WTC11 (cell line): ENCODE measurements around the gene CPNE8.

Experiments
- JUN ChIP-seq: sonication (generic); formaldehyde crosslinking; IDR thresholded peaks from 2 replicates; pipeline ENCODE4 v1.8.0; 2023; ENCODE audit warnings: mild to moderate bottlenecking, missing genetic modification reagents
- NR1H2 ChIP-seq: sonication (generic); formaldehyde crosslinking; IDR thresholded peaks from 2 replicates; pipeline ENCODE4 v1.9.0; 2021; ENCODE audit warnings: mild to moderate bottlenecking, moderate library complexity, missing genetic modification reagents
- TCF7 ChIP-seq: sonication (generic); formaldehyde crosslinking; IDR thresholded peaks from 2 replicates; pipeline ENCODE4 v1.8.0; 2022; ENCODE audit warnings: mild to moderate bottlenecking, low read depth, missing genetic modification reagents, moderate library complexity
- TF ChIP-seq, protein P1 (sequence below): fragments of 200-600 bp; IDR thresholded peaks from 2 replicates; pipeline ENCODE4 v1.8.0; 2022; ENCODE audit warnings: antibody characterized with exemption
- TF ChIP-seq, protein P2 (sequence below): sonication (generic); formaldehyde crosslinking; IDR thresholded peaks from 2 replicates; pipeline ENCODE4 v1.8.1; 2022; ENCODE audit warnings: low read depth, missing genetic modification reagents, borderline replicate concordance

DNA sequence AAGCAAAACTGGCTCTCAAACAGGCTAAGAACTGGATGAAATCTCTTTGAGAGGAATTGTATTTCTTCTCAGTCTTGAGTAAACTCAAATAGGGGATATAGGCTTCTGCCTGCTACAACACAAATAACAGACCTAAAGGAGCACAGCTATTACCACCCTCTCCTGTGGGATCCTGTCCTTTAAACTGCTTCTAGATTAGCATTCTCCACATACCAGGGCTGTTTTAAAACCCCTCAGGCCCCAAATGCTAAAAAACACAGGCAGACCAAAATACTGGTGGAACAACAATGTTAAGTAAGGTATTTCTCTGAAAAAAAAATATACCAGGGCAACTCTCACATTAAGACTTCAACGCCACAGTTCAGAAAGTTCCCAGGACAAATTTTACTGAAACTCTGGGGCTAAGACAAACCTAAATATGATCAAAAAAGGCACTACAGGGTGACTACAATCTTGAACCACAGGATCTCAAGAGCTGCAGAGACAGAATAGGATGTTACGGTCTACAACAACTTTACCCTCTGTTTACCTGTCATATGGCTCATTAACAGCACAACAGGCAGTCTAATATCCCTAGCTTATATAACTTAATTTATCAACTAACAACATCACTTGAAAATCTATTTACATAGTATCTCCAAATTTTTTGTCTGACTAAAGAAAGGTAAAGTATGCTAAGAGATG lies 7.2 kb downstream of the CPNE8 start:
- TF ChIP-seq, protein P1, sequence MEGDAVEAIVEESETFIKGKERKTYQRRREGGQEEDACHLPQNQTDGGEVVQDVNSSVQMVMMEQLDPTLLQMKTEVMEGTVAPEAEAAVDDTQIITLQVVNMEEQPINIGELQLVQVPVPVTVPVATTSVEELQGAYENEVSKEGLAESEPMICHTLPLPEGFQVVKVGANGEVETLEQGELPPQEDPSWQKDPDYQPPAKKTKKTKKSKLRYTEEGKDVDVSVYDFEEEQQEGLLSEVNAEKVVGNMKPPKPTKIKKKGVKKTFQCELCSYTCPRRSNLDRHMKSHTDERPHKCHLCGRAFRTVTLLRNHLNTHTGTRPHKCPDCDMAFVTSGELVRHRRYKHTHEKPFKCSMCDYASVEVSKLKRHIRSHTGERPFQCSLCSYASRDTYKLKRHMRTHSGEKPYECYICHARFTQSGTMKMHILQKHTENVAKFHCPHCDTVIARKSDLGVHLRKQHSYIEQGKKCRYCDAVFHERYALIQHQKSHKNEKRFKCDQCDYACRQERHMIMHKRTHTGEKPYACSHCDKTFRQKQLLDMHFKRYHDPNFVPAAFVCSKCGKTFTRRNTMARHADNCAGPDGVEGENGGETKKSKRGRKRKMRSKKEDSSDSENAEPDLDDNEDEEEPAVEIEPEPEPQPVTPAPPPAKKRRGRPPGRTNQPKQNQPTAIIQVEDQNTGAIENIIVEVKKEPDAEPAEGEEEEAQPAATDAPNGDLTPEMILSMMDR, result no peak
- TF ChIP-seq, protein P2, sequence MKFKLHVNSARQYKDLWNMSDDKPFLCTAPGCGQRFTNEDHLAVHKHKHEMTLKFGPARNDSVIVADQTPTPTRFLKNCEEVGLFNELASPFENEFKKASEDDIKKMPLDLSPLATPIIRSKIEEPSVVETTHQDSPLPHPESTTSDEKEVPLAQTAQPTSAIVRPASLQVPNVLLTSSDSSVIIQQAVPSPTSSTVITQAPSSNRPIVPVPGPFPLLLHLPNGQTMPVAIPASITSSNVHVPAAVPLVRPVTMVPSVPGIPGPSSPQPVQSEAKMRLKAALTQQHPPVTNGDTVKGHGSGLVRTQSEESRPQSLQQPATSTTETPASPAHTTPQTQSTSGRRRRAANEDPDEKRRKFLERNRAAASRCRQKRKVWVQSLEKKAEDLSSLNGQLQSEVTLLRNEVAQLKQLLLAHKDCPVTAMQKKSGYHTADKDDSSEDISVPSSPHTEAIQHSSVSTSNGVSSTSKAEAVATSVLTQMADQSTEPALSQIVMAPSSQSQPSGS, result no peak
- no peak for TF ChIP-seq TCF7 (CRISPR knock-in tag)
- no peak for TF ChIP-seq NR1H2 (CRISPR knock-in tag)
- no peak for TF ChIP-seq JUN (CRISPR knock-in tag)
